GM23338 (cell line): Measurements from ENCODE around the gene KRTCAP2. TPM values are rescaled to one million over a fixed set of nuclear protein-coding genes. Genes with fewer than 3 reads are reported as not detected.

ENCODE experiments used
- ATAC-seq: fragments of 200-7000 bp; cut with Tn5 transposase; 3 replicates; pipeline ENCODE4 v1.9.1; 2020
- DNase-seq: peaks from one replicate; pipeline ENCODE4 v3.0.0-alpha.2; 2015; ENCODE audit warnings: low spot score
- H2AFZ ChIP-seq: fragments of 200-600 bp; sonication (generic); 2 replicates; pipeline ENCODE4 v1.8.0; 2016; ENCODE audit warnings: antibody characterized with exemption, mild to moderate bottlenecking, moderate library complexity
- H3F3A ChIP-seq: fragments of 200-600 bp; sonication (generic); replicated peaks from 2 replicates; pipeline ENCODE4 v1.8.0; 2017; ENCODE audit warnings: antibody characterized with exemption, mixed run types, low read depth
- H3K27ac ChIP-seq: fragments of 200-600 bp; sonication (generic); 2 replicates; pipeline ENCODE4 v1.6.1; 2016; ENCODE audit warnings: low read depth
- H3K27me3 ChIP-seq: fragments of 200-600 bp; sonication (generic); 2 replicates; pipeline ENCODE4 v1.8.0; 2016; ENCODE audit warnings: mild to moderate bottlenecking, mixed run types, moderate library complexity; ENCODE audit not compliant: insufficient read depth
- H3K36me3 ChIP-seq: fragments of 200-600 bp; sonication (generic); 2 replicates; pipeline ENCODE4 v1.8.0; 2016; ENCODE audit warnings: mild to moderate bottlenecking; ENCODE audit not compliant: insufficient read depth
- H3K4me1 ChIP-seq: fragments of 200-600 bp; sonication (generic); 2 replicates; pipeline ENCODE4 v1.8.0; 2016; ENCODE audit warnings: mild to moderate bottlenecking, moderate library complexity; ENCODE audit not compliant: insufficient read depth
- H3K4me2 ChIP-seq: fragments of 200-600 bp; sonication (generic); 2 replicates; pipeline ENCODE4 v1.7.1; 2017; ENCODE audit warnings: mixed run types
- H3K4me3 ChIP-seq: fragments of 200-600 bp; sonication (generic); 2 replicates; pipeline ENCODE4 v1.6.1; 2016; ENCODE audit warnings: mixed run types
- H3K79me2 ChIP-seq: fragments of 200-600 bp; sonication (generic); replicated peaks from 2 replicates; pipeline ENCODE4 v1.8.0; 2017; ENCODE audit warnings: mild to moderate bottlenecking; ENCODE audit not compliant: insufficient read depth
- H3K9me2 ChIP-seq: fragments of 200-600 bp; sonication (generic); 2 replicates; pipeline ENCODE4 v1.8.0; 2017; ENCODE audit not compliant: insufficient read depth
- H4K20me1 ChIP-seq: fragments of 200-600 bp; sonication (generic); replicated peaks from 2 replicates; pipeline ENCODE4 v1.8.0; 2017; ENCODE audit warnings: mild to moderate bottlenecking; ENCODE audit not compliant: insufficient read depth
- H3K27ac Mint-ChIP-seq: 2 replicates; pipeline ENCODE4 v1.8.0; 2020; ENCODE audit warnings: inconsistent platforms, mild to moderate bottlenecking, moderate library complexity, mixed read lengths
- H3K27me3 Mint-ChIP-seq: 3 replicates; pipeline ENCODE4 v1.8.0; 2022; ENCODE audit warnings: low read depth, mild to moderate bottlenecking, moderate library complexity, mixed read lengths, inconsistent platforms; ENCODE audit not compliant: insufficient read depth, poor library complexity
- H3K36me3 Mint-ChIP-seq: 3 replicates; pipeline ENCODE4 v1.8.0; 2021; ENCODE audit warnings: low read depth, mild to moderate bottlenecking, inconsistent platforms, moderate library complexity, mixed read lengths
- H3K4me1 Mint-ChIP-seq: 3 replicates; pipeline ENCODE4 v1.8.0; 2020; ENCODE audit warnings: mild to moderate bottlenecking, inconsistent platforms, mixed read lengths
- H3K4me3 Mint-ChIP-seq: 3 replicates; pipeline ENCODE4 v1.8.0; 2021; ENCODE audit warnings: moderate library complexity, mild to moderate bottlenecking, inconsistent platforms, mixed read lengths
- H3K9me3 Mint-ChIP-seq: 3 replicates; pipeline ENCODE4 v1.8.0; 2020; ENCODE audit warnings: moderate library complexity, mild to moderate bottlenecking, inconsistent platforms, mixed read lengths
- CREB1 ChIP-seq: fragments of 250-450 bp; sonication (Bioruptor Pico); IDR thresholded peaks from 2 replicates; pipeline ENCODE4 v1.5.0; 2020; ENCODE audit warnings: low read depth, mild to moderate bottlenecking, moderate library complexity
- CTCF ChIP-seq, 2 experiments: fragments of 200-600 bp in 1 of 2; sonication (generic) in 1 of 2; conservative IDR thresholded peaks; 2 replicates each; pipeline versions ENCODE4 v1.5.1 to v1.6.1; 2016 to 2017; ENCODE audit warnings: antibody characterized with exemption in 2 of 2, low read depth in 2 of 2, mild to moderate bottlenecking in 2 of 2, moderate library complexity in 1 of 2
- ETS1 ChIP-seq: IDR thresholded peaks from 2 replicates; pipeline ENCODE4 v1.6.1; 2016; ENCODE audit warnings: antibody characterized with exemption
- EZH2 ChIP-seq: fragments of 200-600 bp; sonication (generic); IDR thresholded peaks from one replicate; pipeline ENCODE4 v1.8.0; 2017; ENCODE audit warnings: antibody characterized with exemption, mild to moderate bottlenecking, low read depth; ENCODE audit not compliant: unreplicated experiment
- EZH2phosphoT487 ChIP-seq: fragments of 200-600 bp; sonication (generic); IDR thresholded peaks from one replicate; pipeline ENCODE4 v1.8.1; 2018; ENCODE audit warnings: antibody characterized with exemption; ENCODE audit not compliant: unreplicated experiment
- JUNB ChIP-seq: IDR thresholded peaks from one replicate; pipeline ENCODE4 v1.6.1; 2016; ENCODE audit warnings: antibody characterized with exemption; ENCODE audit not compliant: unreplicated experiment
- NANOG ChIP-seq: IDR thresholded peaks from 2 replicates; pipeline ENCODE4 v1.6.1; 2016; ENCODE audit warnings: antibody characterized with exemption, borderline replicate concordance
- POLR2AphosphoS5 ChIP-seq: IDR thresholded peaks from 2 replicates; pipeline ENCODE4 v1.6.1; 2016; ENCODE audit warnings: antibody characterized with exemption, low read depth
- REST ChIP-seq: IDR thresholded peaks from one replicate; pipeline ENCODE4 v1.6.1; 2018; ENCODE audit warnings: antibody characterized with exemption; ENCODE audit not compliant: unreplicated experiment
- STAT1 ChIP-seq: IDR thresholded peaks from one replicate; pipeline ENCODE4 v1.6.1; 2016; ENCODE audit warnings: antibody characterized with exemption; ENCODE audit not compliant: unreplicated experiment
- ZNF114 ChIP-seq: fragments of 250-450 bp; sonication (Bioruptor Pico); IDR thresholded peaks from 2 replicates; pipeline ENCODE4 v1.5.0; 2020; ENCODE audit warnings: mild to moderate bottlenecking, moderate library complexity
- ZNF331 ChIP-seq: fragments of 250-450 bp; sonication (Bioruptor Pico); IDR thresholded peaks from 2 replicates; pipeline ENCODE4 v1.5.0; 2020; ENCODE audit warnings: low read depth, mild to moderate bottlenecking, moderate library complexity
- ZNF462 ChIP-seq: fragments of 250-450 bp; sonication (Bioruptor Pico); IDR thresholded peaks from 2 replicates; pipeline ENCODE4 v1.5.0; 2020; ENCODE audit warnings: mild to moderate bottlenecking, moderate library complexity
- polyA plus RNA-seq: library from polyadenylated mRNA; unstranded; fragments of >200 nt; fragmentation: Nextera tagmentation; extraction: Ambion mirVana; gene quantifications from 2 replicates; pipeline ENCODE4 v1.2.1, GENCODE V29; 2016
- total RNA-seq: library from RNA; depleted of rRNA; stranded (reverse); fragments of >200 nt; shearing (Covaris generic); gene quantifications from 2 replicates; pipeline ENCODE4 v1.2.3, GENCODE V29; 2014

The KRTCAP2 gene
- total and polyA plus RNA-seq, 2 experiments from 2014 or later, result 106 to 579 TPM

- Histone ChIP-seq H3K27ac (no peak overlapping the region), H3K4me3 (no peak overlapping the region), H2AFZ (no peak overlapping the region), H3K27me3 (no peaks in the 10 kb centered on the region), H4K20me1 (no peaks in the 10 kb centered on the region), H3K36me3 (peaks cover 17% of the 10 kb centered on the region; the same call in 1 of the 2 replicates), H3F3A (no peaks in the 10 kb centered on the region), H3K4me1 (peaks cover 17% of the 10 kb centered on the region; the same call in 1 of the 2 replicates), H3K79me2 (no peaks in the 10 kb centered on the region), H3K4me2 (no peak overlapping the region), H3K9me2 (no peaks in the 10 kb centered on the region)
- Mint-ChIP-seq H3K4me1 (peaks cover 19% of the 10 kb centered on the region), H3K27me3 (peaks cover 12% of the 10 kb centered on the region), H3K4me3 (no peak overlapping the region), H3K9me3 (no peaks in the 10 kb centered on the region), H3K36me3 (peaks cover 48% of the 10 kb centered on the region), H3K27ac (no peak overlapping the region)
- TF ChIP-seq ZNF462 (no peak), POLR2AphosphoS5 (no peak), EZH2 (no peak), EZH2phosphoT487 (no peak), STAT1 (no peak), NANOG (no peak), CTCF (conservative IDR thresholded peaks at IDR 0.05; ENCODE audit: low read depth in 2 of 2) (no peak), ZNF114 (CRISPR knock-in tag) (no peak), ETS1 (no peak), CREB1 (CRISPR knock-in tag) (no peak), REST (no peak), JUNB (no peak), ZNF331 (no peak)
- ATAC-seq (no peak), DNase-seq (no peak)
Observed at GRCh38 chr1:155182052-155182550, 9.0 kb upstream of the KRTCAP2 start.
